Femur (tissue), 1 donor: ENCODE data around the gene ZNF205.
A peak's percentile ranks its signal among the peaks of the same experiment; 100 is the strongest.

Source experiments
- DNase-seq: peaks from one replicate; pipeline ENCODE4 v3.0.0-alpha.2; 2017

Gene ZNF205

GRCh38 chr16:3085868-3086595, 26.4 kb upstream of the ZNF205 start:
- no peak for DNase-seq

GRCh38 chr16:3086596-3087242, 25.7 kb upstream of the ZNF205 start:
- DNase-seq, result no peak

GRCh38 chr16:3087243-3088235, 24.8 kb upstream of the ZNF205 start:
- peak; percentile 67 for DNase-seq

- no peak for DNase-seq
Observed at GRCh38 chr16:3088450-3088849, 23.9 kb upstream of the ZNF205 start.

GRCh38 chr16:3088925-3089716, 23.3 kb upstream of the ZNF205 start:
- DNase-seq, result no peak

- no peak for DNase-seq
Observed at GRCh38 chr16:3089717-3090592, 22.4 kb upstream of the ZNF205 start.

GRCh38 chr16:3091551-3091950, 20.8 kb upstream of the ZNF205 start:
- DNase-seq, result no peak

- no peak for DNase-seq
Observed at GRCh38 chr16:3092501-3092941, 19.9 kb upstream of the ZNF205 start.

- DNase-seq, result no peak
Observed at GRCh38 chr16:3094289-3095027, 17.9 kb upstream of the ZNF205 start.

GRCh38 chr16:3095869-3096268, 16.5 kb upstream of the ZNF205 start:
- no peak for DNase-seq

- DNase-seq, result no peak
Observed at GRCh38 chr16:3096362-3096761, 16.0 kb upstream of the ZNF205 start.

- DNase-seq, result no peak
Observed at GRCh38 chr16:3097266-3097665, 15.1 kb upstream of the ZNF205 start.

- no peak for DNase-seq
Observed at GRCh38 chr16:3098459-3099394, 13.7 kb upstream of the ZNF205 start, which contains the start of gene ZSCAN10. Gene ZSCAN10, minus strand, starts transcription at chr16:3099294. Its CDS starts 6,357 bp downstream, at chr16:3092937.

GRCh38 chr16:3099395-3099731, 13.0 kb upstream of the ZNF205 start:
- no peak for DNase-seq

- DNase-seq, result peak; percentile 93
Observed at GRCh38 chr16:3099732-3100499, 12.5 kb upstream of the ZNF205 start.

GRCh38 chr16:3101018-3101840, 11.2 kb upstream of the ZNF205 start:
- no peak for DNase-seq

GRCh38 chr16:3101841-3102470, 10.4 kb upstream of the ZNF205 start:
- peak; percentile 65 for DNase-seq
